Naive thymus-derived CD8-positive, alpha-beta T cell (primary cell): ENCODE results near the gene LRRC1. TPM values are rescaled to one million over a fixed set of nuclear protein-coding genes. Genes with fewer than 3 reads are reported as not detected.
A peak's percentile ranks its signal among the peaks of the same experiment; 100 is the strongest.

ENCODE experiments used
- ATAC-seq, 2 donors: fragments of 150-1000 bp; cut with Tn5 transposase in 1 of 2; sonication (Bioruptor Pico), chemical (Tn5 transposase) in 1 of 2; 1 replicate in 1 of 2; 2 replicates in 1 of 2; pipeline ENCODE4 v1.10.0; 2021; ENCODE audit warnings: mild to moderate bottlenecking in 2 of 2, moderate library complexity in 2 of 2
- POLR2A ChIA-PET: fragments of 350-600 bp; sonication (Branson Sonifier 250); formaldehyde crosslinking; loops from one replicate; lab custom pipeline; 2021; ENCODE audit warnings: antibody characterized with exemption; lab: Charles Lee
- DNase-seq, 10 donors: peaks; one replicate each; pipeline versions ENCODE4 v3.0.0 to v3.0.0-alpha.2; 2020 to 2022
- H3K27ac Mint-ChIP-seq, 10 donors: one replicate each; pipeline ENCODE4 v1.8.0; 2020 to 2022; ENCODE audit warnings: mild to moderate bottlenecking in 10 of 10, mixed read lengths in 10 of 10, moderate library complexity in 4 of 10, inconsistent platforms in 1 of 10
- H3K27me3 Mint-ChIP-seq, 5 donors: one replicate each; pipeline ENCODE4 v1.8.0; 2021 to 2022; ENCODE audit warnings: mixed read lengths in 5 of 5
- H3K36me3 Mint-ChIP-seq, 3 donors: one replicate each; pipeline ENCODE4 v1.8.0; 2020 to 2022; ENCODE audit warnings: mixed read lengths in 3 of 3, mild to moderate bottlenecking in 2 of 3, inconsistent platforms in 1 of 3
- H3K4me1 Mint-ChIP-seq, 4 donors: one replicate each; pipeline ENCODE4 v1.8.0; 2021 to 2022; ENCODE audit warnings: mixed read lengths in 4 of 4
- H3K4me3 Mint-ChIP-seq, 10 donors: one replicate each; pipeline ENCODE4 v1.8.0; 2020 to 2022; ENCODE audit warnings: mild to moderate bottlenecking in 10 of 10, mixed read lengths in 10 of 10, moderate library complexity in 6 of 10, inconsistent platforms in 1 of 10
- H3K9me3 Mint-ChIP-seq, 9 donors: one replicate each; pipeline ENCODE4 v1.8.0; 2020 to 2022; ENCODE audit warnings: mixed read lengths in 9 of 9, mild to moderate bottlenecking in 3 of 9, inconsistent platforms in 1 of 9, moderate library complexity in 1 of 9
- polyA plus RNA-seq, 3 donors: library from polyadenylated mRNA; unstranded; fragments of 300-500 nt; fragmentation: Illumina TruSeq; gene quantifications; one replicate each; pipeline ENCODE4 v1.2.3, GENCODE V29; 2021
- total RNA-seq, 8 experiments: library from RNA in 2 of 8; stranded (reverse) in 2 of 8; gene quantifications; one replicate each; pipeline ENCODE4 v1.2.3 and lab custom pipeline; 2021 to 2026

The LRRC1 gene
- total and polyA plus RNA-seq, 5 experiments from 2014 or later: 0.73 to 3.8 (median 1.7) TPM

DNA sequence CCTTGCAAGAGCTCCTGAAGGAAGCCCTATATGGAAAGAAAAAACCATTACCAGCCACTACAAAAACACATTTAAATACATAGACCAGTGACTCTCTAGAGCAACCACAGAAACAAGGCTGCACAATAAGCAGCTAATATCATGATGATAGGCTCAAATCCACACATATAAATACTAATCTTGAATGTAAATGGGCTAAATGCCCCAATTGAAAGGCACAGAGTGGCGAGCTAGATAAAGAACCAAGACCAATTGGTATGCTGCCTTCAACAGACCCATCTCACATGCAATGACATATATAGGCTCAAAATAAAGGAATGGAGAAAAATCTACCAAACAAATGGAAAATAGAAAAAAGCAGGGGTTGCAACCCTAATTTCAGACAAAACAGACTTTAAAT, 153.0 kb downstream of the LRRC1 start:
- Mint-ChIP-seq H3K9me3 (peaks cover 0 to 24% (median 10%) of the 10 kb centered on the region in 9 donors), H3K27ac (no peak overlapping the region), H3K27me3 (peaks cover 0 to 24% (median 6%) of the 10 kb centered on the region in 5 donors), H3K36me3 (peaks cover 0 to 3% (median 0%) of the 10 kb centered on the region in 3 donors), H3K4me1 (no peaks in the 10 kb centered on the region), H3K4me3 (no peak overlapping the region)
- POLR2A ChIA-PET: no interaction called here
- DNase-seq: no peak
- no peak for ATAC-seq

DNA sequence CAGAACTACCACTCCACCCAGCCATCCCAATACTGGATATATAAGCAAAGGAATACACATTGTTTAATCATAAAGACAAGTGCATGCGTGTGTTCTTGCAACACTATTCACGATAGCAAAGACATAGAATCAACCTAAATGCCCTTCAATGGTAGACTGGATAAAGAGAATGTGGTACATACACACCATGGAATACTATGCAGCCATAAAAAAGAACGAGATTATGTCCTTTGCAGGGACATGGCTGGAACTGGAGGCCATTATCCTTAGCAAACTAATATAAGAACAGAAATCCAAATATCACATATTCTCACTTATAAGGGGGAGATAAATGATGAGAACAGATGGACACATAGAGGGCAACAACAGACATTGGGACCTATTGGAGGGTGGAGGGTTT, 156.6 kb downstream of the LRRC1 start:
- DNase-seq (no peak), ATAC-seq (no peak)
- POLR2A ChIA-PET: no interaction called here
- Mint-ChIP-seq H3K9me3 (peaks cover 0 to 24% (median 10%) of the 10 kb centered on the region in 9 donors), H3K27me3 (peaks cover 0 to 10% (median 2%) of the 10 kb centered on the region in 5 donors), H3K4me1 (no peaks in the 10 kb centered on the region), H3K27ac (no peak overlapping the region), H3K36me3 (peaks cover 0 to 3% (median 0%) of the 10 kb centered on the region in 3 donors), H3K4me3 (no peak overlapping the region)

DNA sequence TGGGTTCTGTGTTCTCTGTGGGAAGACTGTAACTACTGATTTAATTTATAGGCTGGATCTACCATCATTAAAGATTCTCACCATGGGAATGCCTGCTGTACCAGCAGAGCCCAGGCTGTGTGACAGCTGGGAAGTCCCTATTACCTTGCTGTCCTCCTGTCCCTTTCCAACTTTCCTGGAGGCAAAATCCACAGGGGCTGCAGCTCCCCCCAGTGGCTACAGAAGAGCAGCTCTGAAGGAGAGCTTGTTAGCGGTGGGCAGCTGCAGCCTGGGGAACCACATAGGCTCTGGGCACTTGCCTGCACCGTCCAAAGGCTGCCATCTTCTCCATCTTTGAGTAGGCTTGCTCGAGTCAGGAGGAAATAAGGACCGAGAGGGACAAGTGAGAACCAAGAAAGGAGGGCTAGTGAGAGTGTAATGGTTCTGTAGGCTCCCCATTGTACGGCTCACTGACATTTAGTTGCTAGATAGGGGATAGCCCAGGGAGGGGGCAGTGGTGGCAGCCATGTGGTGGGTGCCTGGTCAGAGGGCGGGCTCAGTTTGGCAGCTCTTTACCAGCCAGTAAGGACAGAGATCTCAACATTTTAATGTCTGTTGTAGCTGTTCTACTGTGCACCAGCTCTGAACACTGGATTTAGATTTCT, 161.4 kb downstream of the LRRC1 start:
- H3K4me1 Mint-ChIP-seq: no peaks in the 10 kb centered on the region
- H3K27ac Mint-ChIP-seq: peak overlapping the region in 1 of 10 donors; percentile 41
- DNase-seq (no peak), ATAC-seq (no peak)
- POLR2A ChIA-PET: no interaction called here
- H3K9me3 Mint-ChIP-seq: peaks cover 0 to 4% (median 2%) of the 10 kb centered on the region in 9 donors
- no peak overlapping the region for H3K4me3 Mint-ChIP-seq
- peaks cover 0 to 8% (median 3%) of the 10 kb centered on the region in 5 donors for H3K27me3 Mint-ChIP-seq
- peaks cover 0 to 3% (median 0%) of the 10 kb centered on the region in 3 donors for H3K36me3 Mint-ChIP-seq

DNA sequence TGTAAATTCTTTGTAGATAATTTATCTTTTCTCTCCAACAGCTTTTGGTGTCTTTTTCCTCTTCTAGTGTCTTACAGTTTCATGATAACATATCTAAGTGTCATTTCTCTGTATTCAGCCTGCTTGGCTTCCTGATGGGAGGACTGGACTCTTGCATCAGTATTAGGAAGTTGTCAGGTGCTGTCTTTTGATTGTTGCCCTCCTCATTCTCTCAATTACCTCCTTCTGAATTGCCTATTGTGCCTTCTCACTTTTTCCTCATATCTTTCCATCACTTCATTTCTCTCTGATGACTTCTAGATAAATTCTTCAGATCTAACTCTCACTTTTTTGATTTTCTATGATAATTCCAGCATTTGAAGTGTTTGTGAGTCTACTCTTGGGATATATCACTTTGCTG, 162.0 kb downstream of the LRRC1 start:
- ATAC-seq: no peak
- POLR2A ChIA-PET: no interaction called here
- no peak for DNase-seq
- peaks cover 0 to 3% (median 0%) of the 10 kb centered on the region in 3 donors for H3K36me3 Mint-ChIP-seq
- peaks cover 0 to 8% (median 3%) of the 10 kb centered on the region in 5 donors for H3K27me3 Mint-ChIP-seq
- H3K27ac Mint-ChIP-seq: no peak overlapping the region
- H3K4me3 Mint-ChIP-seq: no peak overlapping the region
- no peaks in the 10 kb centered on the region for H3K4me1 Mint-ChIP-seq
- H3K9me3 Mint-ChIP-seq: peaks cover 0 to 3% (median 0%) of the 10 kb centered on the region in 9 donors

DNA sequence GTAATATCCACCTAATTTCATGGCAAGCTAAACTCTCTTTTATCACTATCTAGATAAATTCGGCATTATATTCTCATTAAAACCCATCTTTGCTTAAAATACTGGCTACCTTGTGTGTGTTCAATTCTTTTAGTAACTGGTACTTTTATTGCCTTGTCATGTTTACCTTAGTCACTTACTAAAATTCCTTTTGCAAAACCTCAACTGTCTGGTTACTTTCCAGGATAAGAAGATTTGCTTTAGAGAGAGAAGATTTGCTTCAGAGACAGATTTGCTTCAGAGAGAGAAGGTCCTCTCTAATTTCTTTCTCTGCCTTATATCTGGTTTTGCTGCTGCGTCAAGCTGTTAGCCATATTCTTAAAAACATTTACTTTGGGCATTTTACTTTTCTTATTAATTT, 164.9 kb downstream of the LRRC1 start:
- Mint-ChIP-seq H3K9me3 (no peaks in the 10 kb centered on the region), H3K4me1 (no peaks in the 10 kb centered on the region), H3K4me3 (no peak overlapping the region), H3K36me3 (no peaks in the 10 kb centered on the region), H3K27ac (no peak overlapping the region), H3K27me3 (peaks cover 0 to 8% (median 3%) of the 10 kb centered on the region in 5 donors)
- POLR2A ChIA-PET: no interaction called here
- ATAC-seq (no peak), DNase-seq (no peak)

DNA sequence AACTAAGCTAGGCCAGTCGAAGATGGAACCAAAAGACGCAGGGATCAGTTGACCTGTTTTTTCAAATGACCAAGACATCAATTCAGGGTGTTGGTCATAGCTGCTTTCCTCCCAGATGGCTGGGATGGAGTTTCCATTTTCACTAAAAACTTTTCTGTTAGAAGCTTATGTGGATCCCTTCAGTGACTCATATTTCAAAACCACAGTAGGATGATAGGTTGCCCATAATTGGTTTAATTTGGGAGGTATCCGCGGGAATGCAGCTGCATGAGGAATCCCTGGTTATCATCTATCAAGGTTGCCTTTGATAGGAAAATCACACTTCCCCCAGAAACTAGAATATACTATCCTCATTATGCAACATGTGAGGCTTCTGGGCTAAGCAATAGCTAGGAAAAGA, 165.5 kb downstream of the LRRC1 start:
- Mint-ChIP-seq H3K4me1 (no peaks in the 10 kb centered on the region), H3K36me3 (no peaks in the 10 kb centered on the region), H3K9me3 (no peaks in the 10 kb centered on the region), H3K4me3 (no peak overlapping the region), H3K27me3 (peaks cover 0 to 9% (median 3%) of the 10 kb centered on the region in 5 donors), H3K27ac (no peak overlapping the region)
- POLR2A ChIA-PET: no interaction called here
- DNase-seq (no peak), ATAC-seq (no peak)

DNA sequence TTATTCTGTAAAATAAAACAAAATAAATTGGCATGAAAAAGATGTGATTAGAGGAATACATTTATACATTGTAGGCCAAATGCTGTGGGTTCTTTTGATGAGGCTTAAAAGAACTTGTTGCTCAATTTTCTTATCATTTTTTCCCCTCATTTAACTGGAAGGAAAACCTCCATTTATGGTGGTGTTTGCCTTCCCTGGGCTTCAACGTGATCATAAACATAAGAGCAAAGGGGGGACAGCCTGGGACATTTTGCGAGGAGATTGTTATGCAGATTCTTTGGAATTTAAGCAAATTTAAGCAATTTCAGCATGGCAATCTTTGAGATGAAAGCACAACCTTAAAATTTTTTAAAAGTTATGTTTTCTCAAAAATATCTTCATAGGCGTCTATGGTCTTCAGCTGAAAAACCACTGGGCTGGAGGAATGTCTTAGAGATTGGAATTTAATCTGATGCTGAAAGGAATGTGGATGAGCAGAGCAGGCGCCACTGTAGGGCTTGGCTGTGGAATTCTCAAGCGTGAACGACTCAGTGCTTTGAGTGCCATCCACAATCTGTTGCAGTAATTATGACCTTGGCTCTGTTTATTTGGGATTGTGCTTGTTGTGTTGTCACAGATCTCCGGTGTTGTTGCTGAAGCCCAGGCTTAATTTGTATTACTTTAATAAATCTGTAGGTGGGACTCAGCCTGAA, 167.0 kb downstream of the LRRC1 start:
- DNase-seq (no peak), ATAC-seq (no peak)
- POLR2A ChIA-PET: no interaction called here
- Mint-ChIP-seq H3K27me3 (peaks cover 0 to 11% (median 8%) of the 10 kb centered on the region in 5 donors), H3K27ac (no peak overlapping the region), H3K4me3 (no peak overlapping the region), H3K9me3 (no peaks in the 10 kb centered on the region), H3K36me3 (no peaks in the 10 kb centered on the region), H3K4me1 (no peaks in the 10 kb centered on the region)

DNA sequence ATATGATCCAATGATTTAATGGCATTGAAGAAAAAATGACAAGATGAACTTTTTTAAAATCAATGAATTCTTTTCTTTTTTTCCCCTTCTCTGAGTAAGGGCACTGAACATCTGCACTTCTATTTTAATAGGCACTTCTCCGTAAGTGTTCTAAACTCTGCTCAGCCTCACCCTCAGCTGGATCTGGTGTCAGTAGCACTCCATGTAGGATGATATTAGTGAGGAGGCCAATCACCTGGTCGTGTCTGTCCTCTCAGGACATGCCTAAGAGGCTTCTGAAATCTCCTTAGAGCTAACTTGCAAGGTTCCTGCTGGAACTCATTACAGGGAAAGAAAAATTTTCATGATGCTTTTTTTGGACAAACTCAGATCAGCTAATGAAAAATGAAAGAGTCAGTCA, 167.8 kb downstream of the LRRC1 start:
- Mint-ChIP-seq H3K36me3 (no peaks in the 10 kb centered on the region), H3K27ac (no peak overlapping the region), H3K27me3 (peaks cover 0 to 12% (median 8%) of the 10 kb centered on the region in 5 donors), H3K4me1 (no peaks in the 10 kb centered on the region), H3K4me3 (no peak overlapping the region), H3K9me3 (no peaks in the 10 kb centered on the region)
- no peak for DNase-seq
- ATAC-seq: no peak
- POLR2A ChIA-PET: no interaction called here

DNA sequence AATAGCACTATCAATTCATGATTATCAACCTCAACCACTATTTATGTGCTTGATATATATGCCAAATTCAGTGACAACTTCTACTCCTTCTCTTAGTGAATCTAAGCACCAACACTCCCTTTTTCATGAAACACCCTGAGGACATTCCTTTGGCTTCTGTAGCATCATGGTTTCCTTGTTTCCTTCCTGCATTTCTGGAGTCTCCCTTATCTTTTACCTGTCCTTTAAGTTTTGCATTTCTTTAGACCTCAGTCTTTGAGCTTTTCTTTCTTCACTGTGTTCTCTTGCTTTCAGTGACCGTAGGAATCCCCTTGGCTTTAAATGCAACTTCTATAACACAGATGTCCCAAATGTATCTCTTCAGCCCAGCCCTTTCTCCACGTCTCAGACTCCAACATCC, 172.6 kb downstream of the LRRC1 start:
- no peak overlapping the region for H3K4me3 Mint-ChIP-seq
- H3K27me3 Mint-ChIP-seq: peaks cover 4 to 23% (median 9%) of the 10 kb centered on the region in 5 donors
- H3K27ac Mint-ChIP-seq: no peak overlapping the region
- POLR2A ChIA-PET: no interaction called here
- no peaks in the 10 kb centered on the region for H3K36me3 Mint-ChIP-seq
- no peaks in the 10 kb centered on the region for H3K9me3 Mint-ChIP-seq
- ATAC-seq (no peak), DNase-seq (no peak)
- no peaks in the 10 kb centered on the region for H3K4me1 Mint-ChIP-seq

Other genes starting within 250 kb of the LRRC1 start
- 10 to 100 TPM; 53.8 to 54.3 TPM for gene GCLC, start 249.9 kb upstream of the LRRC1 start, total RNA-seq
- 10 to 100 TPM in 2 of 3 donors, 1 to 10 TPM in 1; 9.2 to 13.5 (median 10.1) TPM for gene GCLC, start 249.9 kb upstream of the LRRC1 start, polyA plus RNA-seq
- gene KLHL31, start 129.2 kb upstream of the LRRC1 start, total RNA-seq: under 1 TPM; 0.77 to 0.88 TPM
- gene KLHL31, start 129.2 kb upstream of the LRRC1 start, polyA plus RNA-seq: not detected